SK-N-SH (cell line): ENCODE results near the gene FAM89B. TPM values are rescaled to one million over a fixed set of nuclear protein-coding genes. Genes with fewer than 3 reads are reported as not detected.
A peak's percentile ranks its signal among the peaks of the same experiment; 100 is the strongest.

ENCODE experiments used
- CTCF ChIA-PET: fragments of 300-600, 350-600 bp; formaldehyde crosslinking; extraction: SDS; loops from one replicate; lab custom pipeline; 2021; lab: Yijun Ruan, JAX
- POLR2A ChIA-PET: fragments of 350-600 bp; sonication (Branson Sonifier 250); formaldehyde crosslinking; extraction: SDS; loops from one replicate; lab custom pipeline; 2020; ENCODE audit warnings: antibody characterized with exemption, inconsistent platforms; lab: Yijun Ruan, JAX
- DNase-seq: peaks from one replicate; pipeline ENCODE4 v3.0.0; 2012
- H2AFZ ChIP-seq: fragments of 200-600 bp; sonication (generic); 2 replicates; pipeline ENCODE4 v1.8.1; 2016; ENCODE audit warnings: antibody characterized with exemption, mild to moderate bottlenecking, low read depth
- H3F3A ChIP-seq: fragments of 200-600 bp; sonication (generic); replicated peaks from 2 replicates; pipeline ENCODE3; 2016; ENCODE audit warnings: antibody characterized with exemption, mild to moderate bottlenecking; ENCODE audit not compliant: insufficient read depth
- H3K27ac ChIP-seq, 2 experiments: fragments of 200-500 bp in 1 of 2; fragments of 200-600 bp in 1 of 2; sonication (Bioruptor generic) in 1 of 2; sonication (generic), shearing (Covaris generic) in 1 of 2; 2 replicates each; pipeline versions ENCODE4 v1.5.1 to v1.6.1; 2014 to 2016; ENCODE audit warnings: low read depth in 2 of 2, inconsistent platforms in 1 of 2, low read length in 1 of 2, mild to moderate bottlenecking in 1 of 2, mixed read lengths in 1 of 2
- H3K27me3 ChIP-seq: fragments of 200-600 bp; sonication (generic), shearing (Covaris generic); 2 replicates; pipeline ENCODE4 v1.6.1; 2016; ENCODE audit warnings: mixed run types; ENCODE audit not compliant: insufficient read depth
- H3K36me3 ChIP-seq, 2 experiments: fragments of 200-500 bp in 1 of 2; fragments of 200-600 bp in 1 of 2; sonication (Bioruptor generic) in 1 of 2; sonication (generic) in 1 of 2; replicated peaks in 1 of 2; 2 replicates each; pipeline versions ENCODE3 to v1.5.1; 2014 to 2016; ENCODE audit warnings: low read length in 1 of 2, mild to moderate bottlenecking in 1 of 2; ENCODE audit not compliant: insufficient read depth in 2 of 2, control insufficient read depth in 1 of 2
- H3K4me1 ChIP-seq, 2 experiments: fragments of 200-500 bp in 1 of 2; fragments of 200-600 bp in 1 of 2; sonication (Bioruptor generic) in 1 of 2; sonication (generic), shearing (Covaris generic) in 1 of 2; 2 replicates each; pipeline versions ENCODE4 v1.5.1 to v1.6.1; 2014 to 2016; ENCODE audit warnings: low read depth in 1 of 2, low read length in 1 of 2, mixed run types in 1 of 2; ENCODE audit not compliant: insufficient read depth in 2 of 2, control insufficient read depth in 1 of 2
- H3K4me2 ChIP-seq: fragments of 200-600 bp; sonication (generic), shearing (Covaris generic); 2 replicates; pipeline ENCODE4 v1.6.1; 2017; ENCODE audit warnings: mixed run types
- H3K4me3 ChIP-seq, 2 experiments: fragments of 200-500 bp in 1 of 2; fragments of 200-600 bp in 1 of 2; sonication (Bioruptor generic) in 1 of 2; sonication (generic), shearing (Covaris generic) in 1 of 2; 2 replicates each; pipeline versions ENCODE4 v1.5.1 to v1.8.1; 2014 to 2016; ENCODE audit warnings: low read depth in 2 of 2, inconsistent platforms in 1 of 2, low read length in 1 of 2, mild to moderate bottlenecking in 1 of 2, mixed read lengths in 1 of 2, moderate library complexity in 1 of 2
- H3K79me2 ChIP-seq: fragments of 200-600 bp; sonication (generic); 2 replicates; pipeline ENCODE4 v1.8.1; 2017; ENCODE audit warnings: mild to moderate bottlenecking; ENCODE audit not compliant: insufficient read depth
- H3K9ac ChIP-seq: fragments of 200-600 bp; sonication (generic); 2 replicates; pipeline ENCODE4 v1.6.1; 2017; ENCODE audit warnings: mixed run types
- H3K9me2 ChIP-seq: fragments of 200-600 bp; sonication (generic); 2 replicates; pipeline ENCODE4 v1.6.1; 2017; ENCODE audit warnings: mixed run types
- H3K9me3 ChIP-seq: fragments of 200-600 bp; sonication (generic); 2 replicates; pipeline ENCODE4 v1.6.1; 2017; ENCODE audit warnings: mixed run types, mild to moderate bottlenecking, moderate library complexity
- H4K20me1 ChIP-seq: fragments of 200-600 bp; sonication (generic); 2 replicates; pipeline ENCODE4 v1.6.1; 2017; ENCODE audit warnings: mild to moderate bottlenecking, mixed run types; ENCODE audit not compliant: insufficient read depth
- CTCF ChIP-seq: fragments of 200-600 bp; sonication (generic); IDR thresholded peaks from 2 replicates; pipeline ENCODE4 v1.6.1; 2017; ENCODE audit warnings: antibody characterized with exemption, mild to moderate bottlenecking, moderate library complexity
- ELF1 ChIP-seq: IDR thresholded peaks from 2 replicates; pipeline ENCODE4 v1.4.0; 2012
- FOXM1 ChIP-seq: IDR thresholded peaks from 2 replicates; pipeline ENCODE4 v1.4.0; 2012; ENCODE audit warnings: low read depth, mild to moderate bottlenecking
- GABPA ChIP-seq: IDR thresholded peaks from 2 replicates; pipeline ENCODE4 v1.4.0; 2012; ENCODE audit warnings: low read depth, mild to moderate bottlenecking
- GATA2 ChIP-seq: sonication (generic); formaldehyde crosslinking; IDR thresholded peaks from 2 replicates; pipeline ENCODE4 v1.5.0; 2020; ENCODE audit warnings: mild to moderate bottlenecking, missing genetic modification reagents
- JUND ChIP-seq: IDR thresholded peaks from 2 replicates; pipeline ENCODE4 v1.4.0; 2012
- MAX ChIP-seq: IDR thresholded peaks from 2 replicates; pipeline ENCODE4 v1.4.0; 2012; ENCODE audit warnings: low read depth
- MEF2A ChIP-seq: IDR thresholded peaks from 2 replicates; pipeline ENCODE4 v1.4.0; 2012; ENCODE audit warnings: low read depth, borderline replicate concordance
- PBX3 ChIP-seq: IDR thresholded peaks from 2 replicates; pipeline ENCODE4; 2012
- POLR2AphosphoS5 ChIP-seq: IDR thresholded peaks from 2 replicates; pipeline ENCODE4 v1.6.1; 2012; ENCODE audit warnings: low read depth, low read length
- RAD21 ChIP-seq: IDR thresholded peaks from 2 replicates; pipeline ENCODE4 v1.6.1; 2012; ENCODE audit warnings: mild to moderate bottlenecking, low read length
- REST ChIP-seq: IDR thresholded peaks from 2 replicates; pipeline ENCODE4 v1.6.1; 2012; ENCODE audit warnings: mild to moderate bottlenecking, low read depth, low read length, moderate library complexity
- SMC3 ChIP-seq: IDR thresholded peaks from 2 replicates; pipeline ENCODE4 v1.6.1; 2012; ENCODE audit warnings: low read depth, low read length, improper control_type of control experiment
- TAF1 ChIP-seq: IDR thresholded peaks from 2 replicates; pipeline ENCODE4 v1.6.1; 2012; ENCODE audit warnings: low read depth, mild to moderate bottlenecking, low read length, moderate library complexity, borderline replicate concordance
- TCF12 ChIP-seq: IDR thresholded peaks from 2 replicates; pipeline ENCODE4 v1.4.0; 2012
- TEAD4 ChIP-seq: IDR thresholded peaks from 2 replicates; pipeline ENCODE4 v1.4.0; 2012; ENCODE audit warnings: mild to moderate bottlenecking, borderline replicate concordance; ENCODE audit not compliant: insufficient read depth
- USF1 ChIP-seq: IDR thresholded peaks from 2 replicates; pipeline ENCODE4 v1.4.0; 2012; ENCODE audit warnings: low read depth, borderline replicate concordance
- YY1 ChIP-seq: IDR thresholded peaks from 2 replicates; pipeline ENCODE4 v1.4.0; 2012; ENCODE audit warnings: low read depth, mild to moderate bottlenecking
- ZBTB33 ChIP-seq: IDR thresholded peaks from 2 replicates; pipeline ENCODE4 v1.4.0; 2012; ENCODE audit warnings: low read depth, borderline replicate concordance
- WGBS: methylation state at CpG from one replicate; pipeline ENCODE4 v1.1.6; 2017; ENCODE audit warnings: low lambda C conversion rate; 5-methylcytosine and 5-hydroxymethylcytosine counted together
- polyA plus RNA-seq, 3 experiments: library from polyadenylated mRNA; depleted of rRNA; stranded (reverse); fragments of >200 nt; gene quantifications; 2 replicates each; pipeline ENCODE4 v1.2.3, GENCODE V29; 2012

FAM89B gene
- polyA plus RNA-seq, 1 of the 3 experiments (the other 2 are of a cell fraction): 65.3 TPM

- Histone ChIP-seq H3K9me2 (no peaks in the 10 kb centered on the region), H3K4me2 (peak overlapping the region; percentile 95), H3K27ac (peak overlapping the region; percentile 77 to 81; a peak in 2 of 4 replicates), H4K20me1 (peaks cover 14% of the 10 kb centered on the region), H3K36me3 (peaks cover 9 to 11% of the 10 kb centered on the region in 2 experiments), H3K79me2 (peaks cover 69% of the 10 kb centered on the region), H3K9me3 (no peaks in the 10 kb centered on the region), H3F3A (peaks cover 36% of the 10 kb centered on the region), H2AFZ (no peak overlapping the region), H3K9ac (peak overlapping the region; percentile 77; the same call in 1 of the 2 replicates), H3K4me1 (peaks cover 41 to 47% of the 10 kb centered on the region in 2 experiments; a peak in 3 of 4 replicates), H3K4me3 (peak overlapping the region; percentile 76 to 99), H3K27me3 (no peaks in the 10 kb centered on the region)
- DNase-seq: no peak
- 75% methylated on average over 9 of the region's 9 CpGs for WGBS
- ChIA-PET POLR2A (interaction anchor here (1.0 to 2.0 kb wide), 6 partner anchors 10 to 73 kb away, joined by 3 to 10 read pairs (median 4); partner anchors contain the start of genes LTBP3 and MALAT1), CTCF (interaction anchor here (0.6 to 13.6 kb wide), 15 partner anchors 11 to 256 kb away, joined by 3 to 295 read pairs (median 6); partner anchors contain the start of genes KAT5, KCNK7, LTBP3 and MALAT1)
- TF ChIP-seq TCF12 (no peak), MEF2A (no peak), MAX (no peak), POLR2AphosphoS5 (no peak), TEAD4 (no peak), TAF1 (no peak), ZBTB33 (no peak), GATA2 (CRISPR knock-in tag) (no peak), PBX3 (no peak), FOXM1 (no peak), REST (no peak), YY1 (no peak), ELF1 (no peak), SMC3 (no peak), CTCF (no peak), USF1 (no peak), RAD21 (no peak), JUND (no peak), GABPA (no peak)
Measured at GRCh38 chr11:65571420-65571819, 918 bp upstream of the FAM89B start.
